Measurements from ENCODE around the gene PRAMEF12.
"Not testable (repeated sequence)": the region's sequence is repeated elsewhere in the genome, so short reads cannot be mapped to it uniquely, and the experiment has no call there.

Gene PRAMEF12

GRCh38 chr1:12773438-12773837 is at the start of gene PRAMEF12:
PRAMEF12 (plus strand) TSS chr1:12773738; CDS start chr1:12774868, 1,130 bp downstream.
- no peaks in the 10 kb centered on the region for H3K36me3 ChIP-seq (ENCODE audit: control insufficient read depth, insufficient read depth, low read length)
- peaks cover 5% of the 10 kb centered on the region for H3K27me3 ChIP-seq (ENCODE audit: control insufficient read depth, insufficient read depth, low read length)
- no peak within 1 kb of the TSS for H3K27ac ChIP-seq (ENCODE audit: low read depth, low read length)
- H3K4me1 ChIP-seq (ENCODE audit: control insufficient read depth, insufficient read depth, low read length): no peaks in the 10 kb centered on the region
- no peak within 1 kb of the TSS for H3K9ac ChIP-seq (ENCODE audit: low read length)
- no peak within 1 kb of the TSS for H3K4me3 ChIP-seq (ENCODE audit: low read length)

GRCh38 chr1:12728391-12728790 is 45.1 kb upstream of the PRAMEF12 start:
- no peaks in the 10 kb centered on the region for H3K36me3 ChIP-seq (ENCODE audit: control insufficient read depth, insufficient read depth, low read length)
- no peaks in the 10 kb centered on the region for H3K4me1 ChIP-seq (ENCODE audit: control insufficient read depth, insufficient read depth, low read length)
- H3K9ac ChIP-seq (ENCODE audit: low read length): no peak overlapping the region
- no peak overlapping the region for H3K4me3 ChIP-seq (ENCODE audit: low read length)
- H3K27ac ChIP-seq (ENCODE audit: low read depth, low read length): no peak overlapping the region
- H3K27me3 ChIP-seq (ENCODE audit: control insufficient read depth, insufficient read depth, low read length): no peaks in the 10 kb centered on the region

- H3K36me3 ChIP-seq (ENCODE audit: control insufficient read depth, insufficient read depth, low read length): no peaks in the 10 kb centered on the region
- no peak overlapping the region for H3K9ac ChIP-seq (ENCODE audit: low read length)
- no peaks in the 10 kb centered on the region for H3K4me1 ChIP-seq (ENCODE audit: control insufficient read depth, insufficient read depth, low read length)
- no peak overlapping the region for H3K4me3 ChIP-seq (ENCODE audit: low read length)
- H3K27ac ChIP-seq (ENCODE audit: low read depth, low read length): no peak overlapping the region
- H3K27me3 ChIP-seq (ENCODE audit: control insufficient read depth, insufficient read depth, low read length): no peaks in the 10 kb centered on the region
Measured at GRCh38 chr1:12730156-12730555, 43.4 kb upstream of the PRAMEF12 start.

GRCh38 chr1:12731084-12731483 is 42.5 kb upstream of the PRAMEF12 start:
- H3K27ac ChIP-seq (ENCODE audit: low read depth, low read length); H3K36me3 ChIP-seq (ENCODE audit: control insufficient read depth, insufficient read depth, low read length); H3K9ac ChIP-seq (ENCODE audit: low read length); H3K4me3 ChIP-seq (ENCODE audit: low read length); H3K27me3 ChIP-seq (ENCODE audit: control insufficient read depth, insufficient read depth, low read length); H3K4me1 ChIP-seq (ENCODE audit: control insufficient read depth, insufficient read depth, low read length): not testable (repeated sequence)

- H3K9ac ChIP-seq (ENCODE audit: low read length): no peak overlapping the region
- no peaks in the 10 kb centered on the region for H3K27me3 ChIP-seq (ENCODE audit: control insufficient read depth, insufficient read depth, low read length)
- no peak overlapping the region for H3K27ac ChIP-seq (ENCODE audit: low read depth, low read length)
- no peaks in the 10 kb centered on the region for H3K4me1 ChIP-seq (ENCODE audit: control insufficient read depth, insufficient read depth, low read length)
- H3K4me3 ChIP-seq (ENCODE audit: low read length): no peak overlapping the region
- H3K36me3 ChIP-seq (ENCODE audit: control insufficient read depth, insufficient read depth, low read length): no peaks in the 10 kb centered on the region
Measured at GRCh38 chr1:12734651-12735050, 38.9 kb upstream of the PRAMEF12 start.

GRCh38 chr1:12738934-12739333 is 34.6 kb upstream of the PRAMEF12 start:
- Histone ChIP-seq H3K9ac (ENCODE audit: low read length) (no peak overlapping the region), H3K27ac (ENCODE audit: low read depth, low read length) (no peak overlapping the region), H3K4me3 (ENCODE audit: low read length) (no peak overlapping the region), H3K36me3 (ENCODE audit: control insufficient read depth, insufficient read depth, low read length) (no peaks in the 10 kb centered on the region), H3K4me1 (ENCODE audit: control insufficient read depth, insufficient read depth, low read length) (no peaks in the 10 kb centered on the region), H3K27me3 (ENCODE audit: control insufficient read depth, insufficient read depth, low read length) (no peaks in the 10 kb centered on the region)

- no peaks in the 10 kb centered on the region for H3K4me1 ChIP-seq (ENCODE audit: control insufficient read depth, insufficient read depth, low read length)
- no peak overlapping the region for H3K9ac ChIP-seq (ENCODE audit: low read length)
- no peak overlapping the region for H3K27ac ChIP-seq (ENCODE audit: low read depth, low read length)
- no peaks in the 10 kb centered on the region for H3K36me3 ChIP-seq (ENCODE audit: control insufficient read depth, insufficient read depth, low read length)
- no peaks in the 10 kb centered on the region for H3K27me3 ChIP-seq (ENCODE audit: control insufficient read depth, insufficient read depth, low read length)
- no peak overlapping the region for H3K4me3 ChIP-seq (ENCODE audit: low read length)
Measured at GRCh38 chr1:12739613-12740012, 33.9 kb upstream of the PRAMEF12 start.

GRCh38 chr1:12741946-12742345 is 31.6 kb upstream of the PRAMEF12 start:
- no peaks in the 10 kb centered on the region for H3K36me3 ChIP-seq (ENCODE audit: control insufficient read depth, insufficient read depth, low read length)
- no peak overlapping the region for H3K4me3 ChIP-seq (ENCODE audit: low read length)
- H3K27me3 ChIP-seq (ENCODE audit: control insufficient read depth, insufficient read depth, low read length): no peaks in the 10 kb centered on the region
- no peak overlapping the region for H3K27ac ChIP-seq (ENCODE audit: low read depth, low read length)
- H3K4me1 ChIP-seq (ENCODE audit: control insufficient read depth, insufficient read depth, low read length): no peaks in the 10 kb centered on the region
- no peak overlapping the region for H3K9ac ChIP-seq (ENCODE audit: low read length)

GRCh38 chr1:12745126-12745991 is 28.2 kb upstream of the PRAMEF12 start:
- Histone ChIP-seq H3K4me3 (ENCODE audit: low read length) (no peak overlapping the region), H3K4me1 (ENCODE audit: control insufficient read depth, insufficient read depth, low read length) (no peaks in the 10 kb centered on the region), H3K36me3 (ENCODE audit: control insufficient read depth, insufficient read depth, low read length) (no peaks in the 10 kb centered on the region), H3K27me3 (ENCODE audit: control insufficient read depth, insufficient read depth, low read length) (no peaks in the 10 kb centered on the region), H3K9ac (ENCODE audit: low read length) (no peak overlapping the region), H3K27ac (ENCODE audit: low read depth, low read length) (no peak overlapping the region)

- Histone ChIP-seq H3K4me3 (ENCODE audit: low read length) (no peak within 1 kb of the TSS), H3K27ac (ENCODE audit: low read depth, low read length) (no peak within 1 kb of the TSS), H3K9ac (ENCODE audit: low read length) (no peak within 1 kb of the TSS), H3K4me1 (ENCODE audit: control insufficient read depth, insufficient read depth, low read length) (no peaks in the 10 kb centered on the region), H3K36me3 (ENCODE audit: control insufficient read depth, insufficient read depth, low read length) (no peaks in the 10 kb centered on the region), H3K27me3 (ENCODE audit: control insufficient read depth, insufficient read depth, low read length) (no peaks in the 10 kb centered on the region)
Measured at GRCh38 chr1:12745992-12746323, 27.6 kb upstream of the PRAMEF12 start, which contains the start of gene CFAP107. CFAP107 (plus strand) TSS chr1:12746200; CDS start chr1:12746431, 231 bp downstream.

- Histone ChIP-seq H3K9ac (ENCODE audit: low read length) (no peak overlapping the region), H3K27me3 (ENCODE audit: control insufficient read depth, insufficient read depth, low read length) (no peaks in the 10 kb centered on the region), H3K27ac (ENCODE audit: low read depth, low read length) (no peak overlapping the region), H3K4me1 (ENCODE audit: control insufficient read depth, insufficient read depth, low read length) (no peaks in the 10 kb centered on the region), H3K4me3 (ENCODE audit: low read length) (no peak overlapping the region), H3K36me3 (ENCODE audit: control insufficient read depth, insufficient read depth, low read length) (no peaks in the 10 kb centered on the region)
Measured at GRCh38 chr1:12748778-12749355, 24.7 kb upstream of the PRAMEF12 start.

- Histone ChIP-seq H3K27ac (ENCODE audit: low read depth, low read length) (no peak overlapping the region), H3K36me3 (ENCODE audit: control insufficient read depth, insufficient read depth, low read length) (no peaks in the 10 kb centered on the region), H3K4me3 (ENCODE audit: low read length) (no peak overlapping the region), H3K9ac (ENCODE audit: low read length) (no peak overlapping the region), H3K4me1 (ENCODE audit: control insufficient read depth, insufficient read depth, low read length) (no peaks in the 10 kb centered on the region), H3K27me3 (ENCODE audit: control insufficient read depth, insufficient read depth, low read length) (no peaks in the 10 kb centered on the region)
Measured at GRCh38 chr1:12754738-12755137, 18.8 kb upstream of the PRAMEF12 start.

- no peaks in the 10 kb centered on the region for H3K36me3 ChIP-seq (ENCODE audit: control insufficient read depth, insufficient read depth, low read length)
- H3K4me3 ChIP-seq (ENCODE audit: low read length): no peak overlapping the region
- no peak overlapping the region for H3K9ac ChIP-seq (ENCODE audit: low read length)
- H3K27ac ChIP-seq (ENCODE audit: low read depth, low read length): no peak overlapping the region
- H3K27me3 ChIP-seq (ENCODE audit: control insufficient read depth, insufficient read depth, low read length): no peaks in the 10 kb centered on the region
- H3K4me1 ChIP-seq (ENCODE audit: control insufficient read depth, insufficient read depth, low read length): no peaks in the 10 kb centered on the region
Measured at GRCh38 chr1:12756273-12756672, 17.3 kb upstream of the PRAMEF12 start.

All from rectal smooth muscle tissue (tissue), 1 donor.